HL-60/S4 treated with phorbol 12-myristate 13-acetate at 8.2 ng/mL for 4 days and 3 days (cell line): Measurements from ENCODE around the gene MYBL2.

ENCODE experiments used
- in situ Hi-C: fragments of 300-500 bp; cut with MboI; formaldehyde crosslinking; loops from 2 replicates; pipeline ENCODE4 v1.15.0; 2022; ENCODE audit warnings: low sequenced_read_pairs

MYBL2 gene

DNA sequence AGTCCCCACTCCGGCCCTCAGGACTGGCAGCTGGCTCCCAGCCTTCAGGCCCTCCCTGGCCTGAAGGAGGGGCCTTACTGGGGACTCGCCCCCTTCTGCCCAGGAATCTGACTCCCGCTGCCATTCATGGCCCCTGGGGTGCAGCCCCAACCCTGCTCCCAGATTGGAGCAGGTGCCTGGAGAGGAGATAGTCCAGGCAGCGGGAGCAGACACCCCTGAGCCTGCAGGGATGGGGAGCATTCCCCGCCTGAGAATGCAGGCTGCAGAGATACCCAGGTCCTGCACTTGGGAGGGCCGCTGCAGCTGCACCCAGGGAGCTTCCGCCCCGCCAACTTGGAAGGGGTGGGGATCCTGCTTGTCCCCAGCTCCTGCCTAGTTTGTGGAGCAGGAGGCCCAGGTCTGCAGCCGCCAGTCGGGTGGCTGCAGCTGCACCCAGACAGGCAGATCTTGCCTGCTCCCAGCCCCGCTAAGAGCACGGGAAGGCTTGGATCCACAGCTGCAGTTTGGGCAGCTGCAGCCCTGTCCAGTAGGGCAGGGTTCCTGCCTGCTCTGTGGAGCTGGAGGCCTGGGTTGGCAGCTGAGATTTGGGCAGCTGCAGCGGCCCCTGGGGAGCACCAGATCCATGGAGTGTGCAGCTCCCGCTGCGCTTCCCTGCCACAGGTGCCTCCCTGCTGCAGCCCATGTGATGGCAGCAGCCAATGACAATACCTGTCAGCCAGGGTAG lies 54.7 kb downstream of the MYBL2 start:
- in situ Hi-C loops: no loop called here

DNA sequence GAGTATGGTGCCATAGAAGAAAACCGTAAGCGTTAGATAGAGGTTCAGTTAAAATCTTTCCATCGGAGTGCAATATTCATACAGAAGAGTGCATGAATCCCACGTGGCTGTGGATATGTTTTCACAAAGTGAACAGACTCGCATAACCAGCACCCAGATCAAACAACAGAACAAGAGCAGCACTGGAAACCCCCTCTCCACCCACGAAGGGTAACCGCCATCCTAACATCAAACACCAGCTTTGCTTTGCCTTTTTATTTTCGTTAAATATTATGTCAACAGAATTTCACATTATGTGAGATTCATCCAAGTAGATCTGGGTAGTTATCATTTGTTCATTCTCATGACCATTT lies 55.2 kb downstream of the MYBL2 start:
- in situ Hi-C loops: no loop called here

GRCh38 chr20:43723186-43723585 lies 56.3 kb downstream of the MYBL2 start:
- in situ Hi-C loops: no loop called here

- in situ Hi-C loops: no loop called here
Measured at GRCh38 chr20:43723735-43724134, 56.8 kb downstream of the MYBL2 start.

DNA sequence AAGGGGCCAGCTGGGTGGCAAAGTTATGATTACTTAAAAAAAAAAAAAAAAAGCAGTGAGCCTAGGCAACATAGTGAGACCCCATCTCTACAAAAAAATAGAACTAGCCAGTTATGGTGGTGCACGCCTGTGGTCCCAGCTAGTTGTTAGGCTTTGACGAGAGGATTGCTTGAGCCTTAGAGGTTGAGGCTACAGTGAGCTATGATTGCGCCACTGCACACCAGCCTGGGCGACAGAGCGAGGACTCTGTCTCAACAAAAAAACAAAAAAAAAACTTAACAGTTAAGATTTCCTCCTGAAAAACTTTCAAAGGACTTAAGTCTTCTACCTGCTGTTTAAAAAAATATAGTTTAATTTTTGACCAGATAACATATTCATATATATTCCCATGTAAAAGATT lies 57.5 kb downstream of the MYBL2 start:
- in situ Hi-C loops: no loop called here

DNA sequence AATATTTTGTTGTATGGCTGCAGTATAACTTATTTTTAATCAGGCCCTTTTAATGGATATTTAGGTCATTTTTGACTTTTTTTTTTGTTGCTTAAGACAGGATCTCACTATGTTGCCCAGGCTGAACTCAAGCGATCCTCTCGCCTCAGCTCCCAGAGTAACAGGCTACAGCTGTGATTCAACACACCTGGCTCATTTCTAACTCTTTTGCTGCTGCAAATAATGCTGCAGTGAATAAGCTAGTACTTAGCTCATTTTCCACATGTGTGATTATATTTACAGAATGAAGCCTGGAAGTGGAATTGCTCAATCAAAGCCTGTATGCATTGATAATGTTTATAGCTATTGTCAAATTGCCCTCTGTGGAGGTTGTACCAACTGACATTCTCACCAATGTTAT lies 58.8 kb downstream of the MYBL2 start:
- in situ Hi-C loops: loop anchor here (25.0 kb wide), 1 partner anchor 362 kb away; no protein-coding TSS in a partner anchor

GRCh38 chr20:43726333-43726732 lies 59.4 kb downstream of the MYBL2 start:
- in situ Hi-C loops: loop anchor here (25.0 kb wide), 1 partner anchor 361 kb away; no protein-coding TSS in a partner anchor

DNA sequence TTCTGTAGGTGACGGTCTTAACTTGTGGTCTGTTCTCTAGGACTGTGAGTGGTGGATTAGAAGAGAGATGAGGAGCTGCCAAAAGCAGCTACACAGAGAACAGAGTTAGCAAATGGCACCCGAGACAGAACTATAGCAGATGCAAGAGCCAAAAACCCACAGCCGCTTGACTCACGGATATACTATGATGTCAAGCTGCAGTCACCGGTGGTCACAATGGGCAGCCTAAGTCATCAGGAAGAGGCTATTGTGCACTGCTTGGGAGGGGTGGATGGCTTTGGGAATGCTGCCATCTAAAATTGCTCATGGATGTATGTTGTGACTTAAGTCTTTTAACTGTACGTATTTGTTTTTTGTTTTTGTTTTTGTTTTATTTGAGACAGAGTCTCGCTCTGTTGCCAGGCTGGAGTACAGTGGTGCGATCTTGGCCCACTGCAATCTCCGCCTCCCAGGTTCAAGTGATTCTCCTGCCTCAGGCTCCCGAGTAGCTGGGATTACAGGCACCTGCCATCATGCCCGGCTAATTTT lies 60.0 kb downstream of the MYBL2 start, which contains the start of gene GTSF1L:
Gene GTSF1L (minus strand): TSS at position 192 of the 528 bp plus-strand sequence. CDS start 308 bp downstream, outside the sequence.
- in situ Hi-C loops: loop anchor here (25.0 kb wide), 1 partner anchor 360 kb away; no protein-coding TSS in a partner anchor

DNA sequence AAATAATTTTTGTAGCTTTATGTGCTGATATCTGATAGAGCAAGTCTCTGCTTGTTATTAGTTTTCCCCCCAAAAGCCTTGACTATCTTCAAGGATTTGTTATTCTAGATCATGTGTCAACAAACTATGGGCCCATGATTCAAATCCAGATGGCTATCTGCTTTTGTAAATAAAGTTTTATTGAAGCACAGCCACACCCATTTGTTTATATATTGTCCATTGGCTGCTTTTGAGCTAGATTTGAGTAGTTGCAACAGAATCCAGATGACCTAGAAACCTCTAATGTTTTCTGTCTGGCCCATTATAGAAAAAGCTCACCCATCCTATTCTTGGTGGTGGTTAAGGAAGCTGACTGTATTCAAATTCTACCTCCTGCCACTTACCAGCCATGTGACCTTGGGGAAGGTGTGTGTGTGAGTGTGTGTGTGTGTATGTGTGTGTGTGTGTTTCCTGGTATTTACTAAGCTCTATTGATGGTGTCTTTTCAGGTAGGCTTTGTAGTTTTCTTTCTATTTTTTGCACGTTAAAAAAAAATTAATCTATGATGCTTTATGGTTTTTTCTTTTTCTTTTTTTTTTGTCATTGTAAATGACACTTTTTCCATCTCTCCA lies 61.2 kb downstream of the MYBL2 start:
- in situ Hi-C loops: loop anchor here (25.0 kb wide), 1 partner anchor 359 kb away; no protein-coding TSS in a partner anchor

DNA sequence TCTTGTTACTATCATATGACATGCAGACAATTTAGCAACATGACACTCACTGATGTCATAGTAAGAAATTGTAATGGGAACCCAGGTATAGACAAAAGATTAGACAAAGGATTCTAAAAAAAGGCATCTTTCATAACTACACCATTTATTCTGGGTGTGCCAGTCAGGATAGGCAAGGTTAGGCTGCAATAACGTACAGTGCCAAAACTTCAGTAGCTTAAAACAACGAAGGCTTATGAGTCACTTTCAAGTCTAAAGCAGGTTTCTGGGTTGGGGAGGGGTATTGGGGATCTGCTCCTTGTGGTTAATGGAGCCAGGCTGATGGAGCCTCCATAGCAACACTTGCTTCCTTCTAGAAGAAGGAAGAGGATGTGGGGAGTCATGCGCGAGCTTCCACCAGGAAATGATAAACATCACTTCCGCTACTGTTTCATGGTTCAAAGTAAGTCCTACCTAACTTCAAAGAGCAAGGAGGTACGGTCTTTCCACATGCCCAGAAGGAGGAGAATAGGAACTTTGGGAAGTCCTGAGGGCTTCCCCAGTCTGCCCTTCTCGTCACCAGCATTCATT lies 61.9 kb downstream of the MYBL2 start:
- in situ Hi-C loops: loop anchor here (25.0 kb wide), 1 partner anchor 359 kb away; no protein-coding TSS in a partner anchor

GRCh38 chr20:43731469-43731868 lies 64.6 kb downstream of the MYBL2 start:
- in situ Hi-C loops: loop anchor here (25.0 kb wide), 1 partner anchor 356 kb away; no protein-coding TSS in a partner anchor

GRCh38 chr20:43731927-43732326 lies 65.0 kb downstream of the MYBL2 start:
- in situ Hi-C loops: loop anchor here (25.0 kb wide), 1 partner anchor 355 kb away; no protein-coding TSS in a partner anchor

DNA sequence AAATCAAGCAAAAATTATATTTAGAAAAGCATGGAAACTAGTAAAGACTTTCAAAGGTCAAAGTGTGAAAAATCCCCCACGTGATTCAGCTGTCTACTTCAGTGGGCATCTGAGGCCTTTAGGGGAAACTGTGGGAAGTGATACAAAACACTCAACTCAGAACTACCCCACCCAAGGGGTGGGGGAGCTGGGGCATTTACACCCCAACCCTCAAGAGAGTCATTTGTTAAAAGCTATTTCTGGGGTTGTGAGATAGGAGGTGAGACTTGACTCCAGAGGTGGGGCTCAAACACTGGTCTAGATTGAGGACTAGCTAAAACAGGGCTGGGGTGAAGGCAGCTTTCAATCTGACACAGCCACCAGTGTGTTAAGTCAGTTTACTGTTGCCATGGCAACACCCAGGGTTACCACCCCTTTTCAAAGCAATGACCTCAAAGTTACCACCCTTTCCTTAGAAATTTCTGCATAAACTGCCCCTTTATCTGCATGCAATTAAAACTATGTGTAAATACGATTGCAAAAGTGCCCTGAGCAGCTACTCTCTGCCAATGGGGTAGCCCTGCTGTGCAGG lies 69.8 kb downstream of the MYBL2 start:
- in situ Hi-C loops: loop anchor here (25.0 kb wide), 1 partner anchor 351 kb away; no protein-coding TSS in a partner anchor

GRCh38 chr20:43737925-43738324 lies 71.0 kb downstream of the MYBL2 start:
- in situ Hi-C loops: loop anchor here (25.0 kb wide), 1 partner anchor 349 kb away; no protein-coding TSS in a partner anchor

GRCh38 chr20:43739148-43739749 lies 72.3 kb downstream of the MYBL2 start:
- in situ Hi-C loops: loop anchor here (25.0 kb wide), 1 partner anchor 348 kb away; no protein-coding TSS in a partner anchor

- in situ Hi-C loops: loop anchor here (25.0 kb wide), 1 partner anchor 347 kb away; no protein-coding TSS in a partner anchor
Measured at GRCh38 chr20:43740642-43741041, 73.7 kb downstream of the MYBL2 start.

GRCh38 chr20:43744151-43744611 lies 77.3 kb downstream of the MYBL2 start:
- in situ Hi-C loops: loop anchor here (25.0 kb wide), 1 partner anchor 343 kb away; no protein-coding TSS in a partner anchor

- in situ Hi-C loops: loop anchor here (25.0 kb wide), 1 partner anchor 342 kb away; no protein-coding TSS in a partner anchor
Measured at GRCh38 chr20:43744966-43745730, 78.2 kb downstream of the MYBL2 start.
